Measurements from ENCODE around the gene CDC20B. TPM values are rescaled to one million over a fixed set of nuclear protein-coding genes. Genes with fewer than 3 reads are reported as not detected.
"Not testable (repeated sequence)": the region's sequence is repeated elsewhere in the genome, so short reads cannot be mapped to it uniquely, and the experiment has no call there.

Gene CDC20B
- total and polyA plus RNA-seq, 2 experiments from 2014 or later: 0.20 TPM; not detected in 1

DNA sequence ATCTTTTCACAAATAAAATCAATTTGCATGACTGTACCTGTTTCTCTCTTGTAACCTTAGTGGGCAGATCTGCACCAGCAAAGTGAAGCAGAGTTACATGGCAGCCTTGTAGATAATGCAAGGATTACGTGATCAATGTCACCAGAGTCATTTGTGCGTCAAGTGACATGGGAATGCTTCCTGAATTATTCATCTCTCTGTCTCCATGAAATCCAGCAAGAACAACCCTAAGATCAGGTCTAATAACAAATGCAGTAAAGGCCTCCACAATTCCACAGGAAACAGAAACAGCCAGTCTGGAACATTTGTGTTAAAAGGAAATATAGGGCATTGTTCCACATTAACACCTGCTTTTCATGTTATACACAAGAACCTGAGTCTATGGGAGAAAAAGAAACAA, 62.8 kb downstream of the CDC20B start:
- H3K36me3 ChIP-seq (ENCODE audit: low read depth): no peaks in the 10 kb centered on the region
- H3F3A ChIP-seq (ENCODE audit: insufficient read depth): no peaks in the 10 kb centered on the region
- 86 to 92% methylated on average over 2 of the region's 2 CpGs for WGBS, 2 experiments (ENCODE audit: low coverage in 1 of 2, low lambda C conversion rate in 2 of 2, missing lambda C conversion rate in 2 of 2)
- no peaks in the 10 kb centered on the region for H3K4me1 ChIP-seq (ENCODE audit: insufficient read depth)
- H3K4me3 ChIP-seq: no peak overlapping the region
- no peaks in the 10 kb centered on the region for H3K9me2 ChIP-seq (ENCODE audit: insufficient read depth)
- H3K9me3 ChIP-seq (ENCODE audit: low read depth): no peaks in the 10 kb centered on the region
- no peaks in the 10 kb centered on the region for H4K20me1 ChIP-seq (ENCODE audit: insufficient read depth)
- in situ Hi-C loops (cut with MboI): no loop called here
- no peak overlapping the region for H2AFZ ChIP-seq
- no peak for DNase-seq
- H3K4me2 ChIP-seq (ENCODE audit: unreplicated experiment): no peak overlapping the region
- no peaks in the 10 kb centered on the region for H3K79me2 ChIP-seq (ENCODE audit: insufficient read depth)
- no peak overlapping the region for H3K27ac ChIP-seq
- TF ChIP-seq EZH2phosphoT487 (IDR thresholded peaks at IDR 0.05; ENCODE audit: insufficient read depth, low read depth): no peak
- no peak for TF ChIP-seq EZH2 (IDR thresholded peaks at IDR 0.05; ENCODE audit: insufficient read depth, poor library complexity, severe bottlenecking)
- H3K9ac ChIP-seq: no peak overlapping the region
- H3K27me3 ChIP-seq (replicated peaks; ENCODE audit: insufficient read depth): no peaks in the 10 kb centered on the region

DNA sequence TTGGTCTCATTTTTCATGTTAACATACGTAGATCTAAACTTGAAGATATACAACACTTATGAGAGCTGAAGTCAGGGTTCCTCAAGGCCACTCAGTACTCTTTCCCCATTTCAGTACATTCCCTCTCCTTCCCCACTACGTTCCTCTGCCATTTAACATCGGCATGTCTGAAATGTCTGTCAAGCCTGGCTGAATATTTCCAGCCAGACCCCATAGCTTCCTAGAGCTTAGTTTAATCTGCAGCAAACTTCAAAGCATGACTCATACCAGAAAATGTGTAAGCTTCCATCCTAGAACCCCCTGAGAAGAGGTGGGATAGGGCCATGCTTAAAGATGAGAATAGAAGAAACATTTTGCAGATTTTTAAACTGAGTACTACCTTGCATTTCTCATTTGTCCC, 64.3 kb downstream of the CDC20B start:
- no peak for DNase-seq
- Histone ChIP-seq H3K9me2 (ENCODE audit: insufficient read depth) (no peaks in the 10 kb centered on the region), H3K9ac (no peak overlapping the region), H2AFZ (no peak overlapping the region), H3K4me2 (ENCODE audit: unreplicated experiment) (no peak overlapping the region), H3K4me1 (ENCODE audit: insufficient read depth) (no peaks in the 10 kb centered on the region), H3K36me3 (ENCODE audit: low read depth) (no peaks in the 10 kb centered on the region), H3K27me3 (replicated peaks; ENCODE audit: insufficient read depth) (no peaks in the 10 kb centered on the region), H3K79me2 (ENCODE audit: insufficient read depth) (no peaks in the 10 kb centered on the region), H4K20me1 (ENCODE audit: insufficient read depth) (no peaks in the 10 kb centered on the region), H3K27ac (no peak overlapping the region), H3K9me3 (ENCODE audit: low read depth) (no peaks in the 10 kb centered on the region), H3K4me3 (no peak overlapping the region), H3F3A (ENCODE audit: insufficient read depth) (no peaks in the 10 kb centered on the region)
- in situ Hi-C loops (cut with MboI): no loop called here
- WGBS, 2 experiments (ENCODE audit: low coverage in 1 of 2, low lambda C conversion rate in 2 of 2, missing lambda C conversion rate in 2 of 2): 67 to 96% methylated on average over 3 of the region's 3 CpGs
- TF ChIP-seq EZH2phosphoT487 (IDR thresholded peaks at IDR 0.05; ENCODE audit: insufficient read depth, low read depth) (no peak), EZH2 (IDR thresholded peaks at IDR 0.05; ENCODE audit: insufficient read depth, poor library complexity, severe bottlenecking) (no peak)

DNA sequence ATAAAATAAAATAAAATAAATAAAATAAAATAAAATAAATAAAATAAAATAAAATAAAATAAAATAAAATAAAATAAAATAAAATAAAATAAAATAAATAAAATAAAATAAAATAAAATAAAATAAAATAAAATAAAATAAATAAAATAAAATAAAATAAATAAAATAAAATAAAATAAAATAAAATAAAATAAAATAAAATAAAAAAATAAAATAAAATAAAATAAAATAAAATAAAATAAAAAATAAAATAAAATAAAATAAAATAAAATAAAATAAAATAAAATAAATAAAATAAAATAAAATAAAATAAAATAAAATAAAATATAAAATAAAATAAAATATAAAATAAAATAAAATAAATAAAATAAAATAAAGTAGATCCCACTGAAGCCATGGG, 67.0 kb downstream of the CDC20B start:
- H3K9me3 ChIP-seq (ENCODE audit: low read depth); H3K4me3 ChIP-seq; in situ Hi-C loops (cut with MboI); H4K20me1 ChIP-seq (ENCODE audit: insufficient read depth); H3K27me3 ChIP-seq (replicated peaks; ENCODE audit: insufficient read depth); H3K4me2 ChIP-seq (ENCODE audit: unreplicated experiment); H3K9ac ChIP-seq; H3F3A ChIP-seq (ENCODE audit: insufficient read depth); H2AFZ ChIP-seq; H3K79me2 ChIP-seq (ENCODE audit: insufficient read depth); H3K27ac ChIP-seq; DNase-seq; H3K4me1 ChIP-seq (ENCODE audit: insufficient read depth); H3K36me3 ChIP-seq (ENCODE audit: low read depth); H3K9me2 ChIP-seq (ENCODE audit: insufficient read depth): not testable (repeated sequence)

DNA sequence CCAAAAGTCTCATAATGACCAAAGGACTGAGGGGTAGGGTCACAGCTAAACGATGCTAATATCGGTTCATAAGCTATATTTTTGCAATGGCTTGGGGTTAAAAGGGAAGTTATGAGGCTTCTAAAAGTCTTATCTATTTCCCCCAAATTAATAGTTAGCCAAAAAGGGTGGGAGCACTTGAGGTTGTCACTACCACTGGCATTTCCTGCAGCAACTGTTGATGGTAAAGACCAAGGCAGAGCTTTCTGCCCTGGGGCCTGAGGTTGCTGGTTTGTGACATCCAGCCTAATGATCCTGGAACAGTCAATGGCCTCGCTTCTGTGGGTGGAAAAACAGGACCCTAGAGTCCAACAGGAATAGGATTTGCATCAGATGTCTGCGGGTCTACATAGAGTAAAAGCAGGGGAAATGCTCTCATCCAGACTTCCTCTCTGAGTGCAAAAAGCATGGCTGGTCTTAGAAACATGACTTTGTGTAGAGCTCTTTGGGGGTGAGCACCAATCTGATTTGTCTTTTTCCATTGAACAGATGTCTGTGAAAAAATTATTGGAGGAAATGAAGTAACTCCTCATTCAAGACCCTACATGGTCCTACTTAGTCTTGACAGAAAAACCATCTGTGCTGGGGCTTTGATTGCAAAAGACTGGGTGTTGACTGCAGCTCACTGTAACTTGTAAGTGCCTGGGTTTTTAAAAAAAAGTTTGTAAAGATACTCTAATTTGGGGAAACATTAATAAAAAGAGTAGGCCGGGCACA, 67.9 kb downstream of the CDC20B start:
- in situ Hi-C loops (cut with MboI): no loop called here

More for the DNA sequence above, 67.9 kb downstream of the CDC20B start:
- Histone ChIP-seq H2AFZ (no peak overlapping the region), H3K27me3 (replicated peaks; ENCODE audit: insufficient read depth) (no peaks in the 10 kb centered on the region), H3K27ac (no peak overlapping the region), H3K79me2 (ENCODE audit: insufficient read depth) (no peaks in the 10 kb centered on the region), H3K36me3 (ENCODE audit: low read depth) (no peaks in the 10 kb centered on the region), H3F3A (ENCODE audit: insufficient read depth) (no peaks in the 10 kb centered on the region), H3K9me2 (ENCODE audit: insufficient read depth) (no peaks in the 10 kb centered on the region), H4K20me1 (ENCODE audit: insufficient read depth) (no peaks in the 10 kb centered on the region), H3K4me3 (no peak overlapping the region), H3K9ac (no peak overlapping the region), H3K4me2 (ENCODE audit: unreplicated experiment) (no peak overlapping the region), H3K9me3 (ENCODE audit: low read depth) (no peaks in the 10 kb centered on the region), H3K4me1 (ENCODE audit: insufficient read depth) (no peaks in the 10 kb centered on the region)
- TF ChIP-seq EZH2 (IDR thresholded peaks at IDR 0.05; ENCODE audit: insufficient read depth, poor library complexity, severe bottlenecking): no peak
- TF ChIP-seq EZH2phosphoT487 (IDR thresholded peaks at IDR 0.05; ENCODE audit: insufficient read depth, low read depth): no peak
- 90% methylated on average over 5 of the region's 5 CpGs for WGBS, 2 experiments (ENCODE audit: low coverage in 1 of 2, low lambda C conversion rate in 2 of 2, missing lambda C conversion rate in 2 of 2)
- DNase-seq: no peak
